Measurements from ENCODE around the gene SLC2A1.

DNA sequence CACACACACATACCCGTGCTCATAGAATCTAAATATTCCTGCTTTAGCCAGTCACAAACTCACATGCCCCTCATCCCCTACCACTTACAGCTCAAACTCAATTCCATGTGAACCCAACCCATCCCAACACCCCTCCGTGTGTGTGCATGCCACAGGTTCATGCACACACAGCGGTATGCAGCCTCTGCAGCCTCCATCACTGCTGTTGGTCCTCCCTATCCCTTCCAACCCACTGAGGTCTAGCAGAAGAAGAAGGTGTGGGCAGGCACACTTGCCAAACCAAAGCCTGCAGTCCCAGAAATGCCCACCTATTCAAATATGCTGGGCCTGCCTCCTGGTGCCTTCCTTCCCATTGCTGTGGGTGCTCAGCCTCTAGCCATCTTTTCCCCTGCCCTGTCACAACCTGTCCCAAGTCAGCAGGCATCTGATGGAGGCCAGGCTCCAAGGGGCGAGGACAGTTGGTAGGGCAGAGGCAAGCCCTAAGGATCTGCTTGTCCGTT, 26.2 kb downstream of the SLC2A1 start:
- TF ChIP-seq, protein P1, sequence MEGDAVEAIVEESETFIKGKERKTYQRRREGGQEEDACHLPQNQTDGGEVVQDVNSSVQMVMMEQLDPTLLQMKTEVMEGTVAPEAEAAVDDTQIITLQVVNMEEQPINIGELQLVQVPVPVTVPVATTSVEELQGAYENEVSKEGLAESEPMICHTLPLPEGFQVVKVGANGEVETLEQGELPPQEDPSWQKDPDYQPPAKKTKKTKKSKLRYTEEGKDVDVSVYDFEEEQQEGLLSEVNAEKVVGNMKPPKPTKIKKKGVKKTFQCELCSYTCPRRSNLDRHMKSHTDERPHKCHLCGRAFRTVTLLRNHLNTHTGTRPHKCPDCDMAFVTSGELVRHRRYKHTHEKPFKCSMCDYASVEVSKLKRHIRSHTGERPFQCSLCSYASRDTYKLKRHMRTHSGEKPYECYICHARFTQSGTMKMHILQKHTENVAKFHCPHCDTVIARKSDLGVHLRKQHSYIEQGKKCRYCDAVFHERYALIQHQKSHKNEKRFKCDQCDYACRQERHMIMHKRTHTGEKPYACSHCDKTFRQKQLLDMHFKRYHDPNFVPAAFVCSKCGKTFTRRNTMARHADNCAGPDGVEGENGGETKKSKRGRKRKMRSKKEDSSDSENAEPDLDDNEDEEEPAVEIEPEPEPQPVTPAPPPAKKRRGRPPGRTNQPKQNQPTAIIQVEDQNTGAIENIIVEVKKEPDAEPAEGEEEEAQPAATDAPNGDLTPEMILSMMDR (conservative IDR thresholded peaks at IDR 0.05): no peak
- TF ChIP-seq ZFX (IDR thresholded peaks at IDR 0.05): no peak

Data from C4-2B (cell line).